ENCODE data around the gene USP17L22. TPM values are rescaled to one million over a fixed set of nuclear protein-coding genes. Genes with fewer than 3 reads are reported as not detected.
"Not testable (repeated sequence)": the region's sequence is repeated elsewhere in the genome, so short reads cannot be mapped to it uniquely, and the experiment has no call there.

The USP17L22 gene
- total RNA-seq, result not detected

- DNase-seq, result not testable (repeated sequence)
Measured at GRCh38 chr4:9267319-9267718, at the start of gene USP17L22. Gene USP17L22, plus strand, starts transcription at chr4:9267619. Its CDS starts 0 bp downstream, at chr4:9267619.

GRCh38 chr4:9219852-9220251 lies 47.6 kb upstream of the USP17L22 start, which contains the start of gene USP17L12:
Gene USP17L12, plus strand, starts transcription at chr4:9220152. Its CDS starts 0 bp downstream, at chr4:9220152.
- DNase-seq, result not testable (repeated sequence)

GRCh38 chr4:9224596-9224995 lies 42.8 kb upstream of the USP17L22 start, which contains the start of gene USP17L13:
Gene USP17L13, plus strand, starts transcription at chr4:9224896. Its CDS starts 0 bp downstream, at chr4:9224896.
- not testable (repeated sequence) for DNase-seq

- DNase-seq, result not testable (repeated sequence)
Measured at GRCh38 chr4:9230249-9230648, 37.2 kb upstream of the USP17L22 start.

- not testable (repeated sequence) for DNase-seq
Measured at GRCh38 chr4:9234085-9234484, 33.3 kb upstream of the USP17L22 start, which contains the start of gene USP17L15. Gene USP17L15, plus strand, starts transcription at chr4:9234385. Its CDS starts 0 bp downstream, at chr4:9234385.

GRCh38 chr4:9238461-9238860 lies 29.0 kb upstream of the USP17L22 start:
- not testable (repeated sequence) for DNase-seq

- not testable (repeated sequence) for DNase-seq
Measured at GRCh38 chr4:9243579-9243978, 23.8 kb upstream of the USP17L22 start, which contains the start of gene USP17L17. Gene USP17L17, plus strand, starts transcription at chr4:9243879. Its CDS starts 0 bp downstream, at chr4:9243879.

GRCh38 chr4:9247953-9248680 lies 19.3 kb upstream of the USP17L22 start, which contains the start of gene USP17L18:
Gene USP17L18, plus strand, starts transcription at chr4:9248630. Its CDS starts 0 bp downstream, at chr4:9248630.
- DNase-seq, result not testable (repeated sequence)

GRCh38 chr4:9253078-9253477 lies 14.3 kb upstream of the USP17L22 start, which contains the start of gene USP17L19:
Gene USP17L19, plus strand, starts transcription at chr4:9253378. Its CDS starts 0 bp downstream, at chr4:9253378.
- DNase-seq, result not testable (repeated sequence)

- DNase-seq, result not testable (repeated sequence)
Measured at GRCh38 chr4:9257824-9258223, 9.6 kb upstream of the USP17L22 start, which contains the start of gene USP17L20. Gene USP17L20, plus strand, starts transcription at chr4:9258124. Its CDS starts 0 bp downstream, at chr4:9258124.

- DNase-seq, result not testable (repeated sequence)
Measured at GRCh38 chr4:9262572-9262971, 4.8 kb upstream of the USP17L22 start, which contains the start of gene USP17L21. Gene USP17L21, plus strand, starts transcription at chr4:9262872. Its CDS starts 0 bp downstream, at chr4:9262872.

- DNase-seq, result not testable (repeated sequence)
Measured at GRCh38 chr4:9271719-9272118, 4.3 kb downstream of the USP17L22 start.

Other genes with a start within 250 kb of the USP17L22 start
- gene FAM90A26, start 97.2 kb upstream of the USP17L22 start, total RNA-seq, result not detected
- not detected for gene USP17L10, start 57.0 kb upstream of the USP17L22 start, total RNA-seq
- not detected for gene USP17L11, start 52.2 kb upstream of the USP17L22 start, total RNA-seq
- gene USP17L12, start 47.5 kb upstream of the USP17L22 start, total RNA-seq, result not detected
- not detected for gene USP17L13, start 42.7 kb upstream of the USP17L22 start, total RNA-seq
- gene USP17L15, start 33.2 kb upstream of the USP17L22 start, total RNA-seq, result not detected
- gene USP17L17, start 23.7 kb upstream of the USP17L22 start, total RNA-seq, result not detected
- gene USP17L18, start 19.0 kb upstream of the USP17L22 start, total RNA-seq, result not detected
- not detected for gene USP17L19, start 14.2 kb upstream of the USP17L22 start, total RNA-seq
- not detected for gene USP17L20, start 9.5 kb upstream of the USP17L22 start, total RNA-seq
- not detected for gene USP17L21, start 4.7 kb upstream of the USP17L22 start, total RNA-seq
- gene USP17L24, start 57.5 kb downstream of the USP17L22 start, total RNA-seq, result not detected
- gene USP17L25, start 62.3 kb downstream of the USP17L22 start, total RNA-seq, result not detected
- not detected for gene USP17L26, start 67.0 kb downstream of the USP17L22 start, total RNA-seq
- gene USP17L5, start 71.8 kb downstream of the USP17L22 start, total RNA-seq, result not detected
- not detected for gene USP17L27, start 76.5 kb downstream of the USP17L22 start, total RNA-seq
- not detected for gene USP17L28, start 81.3 kb downstream of the USP17L22 start, total RNA-seq
- gene USP17L29, start 86.0 kb downstream of the USP17L22 start, total RNA-seq, result not detected
- not detected for gene USP17L30, start 95.5 kb downstream of the USP17L22 start, total RNA-seq
- gene DEFB131A, start 176.8 kb downstream of the USP17L22 start, total RNA-seq, result not detected